Chondrocyte (in vitro differentiated cells): ENCODE measurements around the gene ACTG2. TPM values are rescaled to one million over a fixed set of nuclear protein-coding genes. Genes with fewer than 3 reads are reported as not detected.

ENCODE experiments used
- DNase-seq: peaks from one replicate; pipeline ENCODE4 v3.0.0; 2021; ENCODE audit warnings: mixed read lengths, low spot score
- H3K27ac Mint-ChIP-seq: one replicate; pipeline ENCODE4 v1.8.0; 2021; ENCODE audit warnings: mild to moderate bottlenecking, moderate library complexity, mixed read lengths; ENCODE audit not compliant: unreplicated experiment
- H3K27me3 Mint-ChIP-seq: 2 replicates; pipeline ENCODE4 v1.8.0; 2021; ENCODE audit warnings: low read depth, mixed read lengths
- H3K36me3 Mint-ChIP-seq: 2 replicates; pipeline ENCODE4 v1.8.0; 2021; ENCODE audit warnings: low read depth, mixed read lengths
- H3K4me1 Mint-ChIP-seq: 2 replicates; pipeline ENCODE4 v1.8.0; 2021; ENCODE audit warnings: low read depth, mild to moderate bottlenecking, mixed read lengths
- H3K4me3 Mint-ChIP-seq: one replicate; pipeline ENCODE4 v1.8.0; 2021; ENCODE audit warnings: mild to moderate bottlenecking, moderate library complexity, mixed read lengths; ENCODE audit not compliant: unreplicated experiment
- H3K9me3 Mint-ChIP-seq: 2 replicates; pipeline ENCODE4 v1.8.0; 2021; ENCODE audit warnings: low read depth, mixed read lengths
- CTCF ChIP-seq: fragments of 200-600 bp; sonication (generic); IDR thresholded peaks from 2 replicates; pipeline ENCODE4 v1.5.0; 2021; ENCODE audit warnings: antibody characterized with exemption, mild to moderate bottlenecking, moderate library complexity
- long read RNA-seq: library from polyadenylated mRNA; stranded (forward); transcript quantifications from one replicate; pipeline ENCODE4 v2.0.0, GENCODE V29; 2021
- total RNA-seq: library from RNA; stranded (reverse); gene quantifications from 3 replicates; pipeline ENCODE4 v1.2.1, GENCODE V29; 2021

The ACTG2 gene
- total RNA-seq, result 173 to 1,480 TPM (median 1,439 TPM) in 3 replicates
- long read RNA-seq, transcript ACTG2-203 (8 exons, 1,413 nt), result minor isoform, 35 of 1,785 reads
- long read RNA-seq, transcript ACTG2-201 (9 exons, 1,530 nt), result major isoform, 1,564 of 1,785 reads
- long read RNA-seq, partial matches to known transcripts, result 115 of 1,785 reads
- long read RNA-seq, other reads (novel, unspliced or antisense), result 69 of 1,785 reads

GRCh38 chr2:73892631-73893329 lies at the start of gene ACTG2:
TSS of gene ACTG2 (plus strand) at chr2:73893008. CDS start at chr2:73901312, 8,304 bp downstream.
- Mint-ChIP-seq H3K36me3 (peaks cover 15% of the 10 kb centered on the region), H3K4me1 (peaks cover 70% of the 10 kb centered on the region), H3K4me3 (peak within 1 kb of the TSS; percentile 93), H3K27ac (peak within 1 kb of the TSS; percentile 95), H3K27me3 (no peaks in the 10 kb centered on the region), H3K9me3 (no peaks in the 10 kb centered on the region)
- no peak for TF ChIP-seq CTCF
- no peak for DNase-seq

GRCh38 chr2:73844087-73844486 lies 48.7 kb upstream of the ACTG2 start:
- H3K36me3 Mint-ChIP-seq, result peaks cover 24% of the 10 kb centered on the region
- no peaks in the 10 kb centered on the region for H3K27me3 Mint-ChIP-seq
- no peak for TF ChIP-seq CTCF
- peaks cover 20% of the 10 kb centered on the region for H3K4me1 Mint-ChIP-seq
- no peak overlapping the region for H3K27ac Mint-ChIP-seq
- DNase-seq, result no peak
- H3K9me3 Mint-ChIP-seq, result no peaks in the 10 kb centered on the region
- no peak overlapping the region for H3K4me3 Mint-ChIP-seq

- Mint-ChIP-seq H3K4me1 (peaks cover 22% of the 10 kb centered on the region), H3K27me3 (no peaks in the 10 kb centered on the region), H3K4me3 (no peak overlapping the region), H3K9me3 (no peaks in the 10 kb centered on the region), H3K27ac (peak overlapping the region; percentile 38), H3K36me3 (peaks cover 27% of the 10 kb centered on the region)
- DNase-seq, result no peak
- no peak for TF ChIP-seq CTCF
Observed at GRCh38 chr2:73850009-73850408, 42.8 kb upstream of the ACTG2 start.

- peaks cover 22% of the 10 kb centered on the region for H3K4me1 Mint-ChIP-seq
- no peak overlapping the region for H3K27ac Mint-ChIP-seq
- no peak overlapping the region for H3K4me3 Mint-ChIP-seq
- no peaks in the 10 kb centered on the region for H3K9me3 Mint-ChIP-seq
- TF ChIP-seq CTCF, result peak; percentile 37
- peaks cover 34% of the 10 kb centered on the region for H3K36me3 Mint-ChIP-seq
- no peaks in the 10 kb centered on the region for H3K27me3 Mint-ChIP-seq
- DNase-seq, result no peak
Observed at GRCh38 chr2:73851274-73851673, 41.5 kb upstream of the ACTG2 start.

GRCh38 chr2:73852020-73852419 lies 40.8 kb upstream of the ACTG2 start:
- H3K4me1 Mint-ChIP-seq, result peaks cover 22% of the 10 kb centered on the region
- no peaks in the 10 kb centered on the region for H3K9me3 Mint-ChIP-seq
- no peak overlapping the region for H3K4me3 Mint-ChIP-seq
- H3K27me3 Mint-ChIP-seq, result no peaks in the 10 kb centered on the region
- no peak overlapping the region for H3K27ac Mint-ChIP-seq
- no peak for DNase-seq
- peaks cover 38% of the 10 kb centered on the region for H3K36me3 Mint-ChIP-seq
- TF ChIP-seq CTCF, result no peak
